ENCODE results near the gene DLGAP1.

Gene DLGAP1

GRCh38 chr18:3816610-3817363, 638.3 kb downstream of the DLGAP1 start:
- DNase-seq (ENCODE audit: low spot score), result no peak

GRCh38 chr18:3815991-3816390, 639.1 kb downstream of the DLGAP1 start:
- DNase-seq (ENCODE audit: low spot score), result no peak

GRCh38 chr18:3814816-3815215, 640.3 kb downstream of the DLGAP1 start:
- DNase-seq (ENCODE audit: low spot score), result no peak

- DNase-seq (ENCODE audit: low spot score), result no peak
Measured at GRCh38 chr18:3810296-3810695, 644.8 kb downstream of the DLGAP1 start.

GRCh38 chr18:3808985-3809780, 645.9 kb downstream of the DLGAP1 start:
- DNase-seq (ENCODE audit: low spot score), result no peak

- DNase-seq (ENCODE audit: low spot score), result no peak
Measured at GRCh38 chr18:3806656-3807055, 648.5 kb downstream of the DLGAP1 start.

- no peak for DNase-seq (ENCODE audit: low spot score)
Measured at GRCh38 chr18:3804336-3804735, 650.8 kb downstream of the DLGAP1 start.

GRCh38 chr18:3803350-3803749, 651.8 kb downstream of the DLGAP1 start:
- no peak for DNase-seq (ENCODE audit: low spot score)

GRCh38 chr18:3799515-3799914, 655.6 kb downstream of the DLGAP1 start:
- DNase-seq (ENCODE audit: low spot score), result no peak

GRCh38 chr18:3798032-3798431, 657.1 kb downstream of the DLGAP1 start:
- DNase-seq (ENCODE audit: low spot score), result no peak

GRCh38 chr18:3796434-3796833, 658.7 kb downstream of the DLGAP1 start:
- no peak for DNase-seq (ENCODE audit: low spot score)

GRCh38 chr18:3794537-3795348, 660.4 kb downstream of the DLGAP1 start:
- no peak for DNase-seq (ENCODE audit: low spot score)

- no peak for DNase-seq (ENCODE audit: low spot score)
Measured at GRCh38 chr18:3793545-3793944, 661.6 kb downstream of the DLGAP1 start.

GRCh38 chr18:3793111-3793510, 662.0 kb downstream of the DLGAP1 start:
- DNase-seq (ENCODE audit: low spot score), result no peak

- no peak for DNase-seq (ENCODE audit: low spot score)
Measured at GRCh38 chr18:3792711-3793110, 662.4 kb downstream of the DLGAP1 start.

- no peak for DNase-seq (ENCODE audit: low spot score)
Measured at GRCh38 chr18:3791238-3791637, 663.9 kb downstream of the DLGAP1 start.

GRCh38 chr18:3790703-3791102, 664.4 kb downstream of the DLGAP1 start:
- DNase-seq (ENCODE audit: low spot score), result no peak

- no peak for DNase-seq (ENCODE audit: low spot score)
Measured at GRCh38 chr18:3789525-3789924, 665.6 kb downstream of the DLGAP1 start.

GRCh38 chr18:3784949-3785348, 670.2 kb downstream of the DLGAP1 start:
- no peak for DNase-seq (ENCODE audit: low spot score)

- DNase-seq (ENCODE audit: low spot score), result no peak
Measured at GRCh38 chr18:3782901-3783300, 672.2 kb downstream of the DLGAP1 start.

- no peak for DNase-seq (ENCODE audit: low spot score)
Measured at GRCh38 chr18:3777719-3778118, 677.4 kb downstream of the DLGAP1 start.

- no peak for DNase-seq (ENCODE audit: low spot score)
Measured at GRCh38 chr18:3777122-3777521, 678.0 kb downstream of the DLGAP1 start.

GRCh38 chr18:3775996-3776395, 679.1 kb downstream of the DLGAP1 start:
- DNase-seq (ENCODE audit: low spot score), result no peak

Data from hematopoietic multipotent progenitor cell treated with erythropoietin and hydrocortisone succinate and interleukin-3 and kit ligand, for 15 days (in vitro differentiated cells).